Measurements from ENCODE around the gene RTN1. TPM values are rescaled to one million over a fixed set of nuclear protein-coding genes. Genes with fewer than 3 reads are reported as not detected.

The RTN1 gene
- polyA plus RNA-seq, 1 donor from 2014 or later, result 0.24 TPM

DNA sequence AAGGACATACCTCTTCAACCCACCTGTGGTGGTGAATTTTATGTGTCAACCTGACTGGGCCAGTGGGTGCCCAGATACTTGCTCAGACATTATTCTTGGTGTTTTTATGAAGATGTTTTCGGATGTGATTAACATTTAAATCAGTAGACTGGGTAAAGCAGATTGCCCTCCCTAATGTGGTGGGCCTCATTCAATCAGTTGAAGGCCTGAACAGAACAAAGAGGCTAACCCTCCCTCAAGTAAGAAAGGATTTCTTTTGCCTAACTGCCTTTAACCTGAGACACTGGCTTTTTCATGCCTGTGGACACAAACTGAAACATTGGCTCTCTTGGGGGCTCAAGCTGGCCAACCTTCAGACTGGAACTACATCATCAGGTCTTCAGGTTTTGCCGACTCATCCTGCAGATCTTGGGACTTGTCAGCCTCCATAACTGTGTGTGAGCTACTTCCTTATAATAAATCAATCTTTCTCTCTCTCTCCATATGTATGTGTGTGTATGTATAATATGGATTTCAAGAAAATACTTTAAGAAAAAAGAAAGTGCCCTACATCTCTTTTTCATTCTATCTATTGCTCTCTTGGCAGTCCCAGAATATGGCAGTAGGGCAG lies 39.4 kb downstream of the RTN1 start:
- H3K4me3 Mint-ChIP-seq, result no peak overlapping the region

DNA sequence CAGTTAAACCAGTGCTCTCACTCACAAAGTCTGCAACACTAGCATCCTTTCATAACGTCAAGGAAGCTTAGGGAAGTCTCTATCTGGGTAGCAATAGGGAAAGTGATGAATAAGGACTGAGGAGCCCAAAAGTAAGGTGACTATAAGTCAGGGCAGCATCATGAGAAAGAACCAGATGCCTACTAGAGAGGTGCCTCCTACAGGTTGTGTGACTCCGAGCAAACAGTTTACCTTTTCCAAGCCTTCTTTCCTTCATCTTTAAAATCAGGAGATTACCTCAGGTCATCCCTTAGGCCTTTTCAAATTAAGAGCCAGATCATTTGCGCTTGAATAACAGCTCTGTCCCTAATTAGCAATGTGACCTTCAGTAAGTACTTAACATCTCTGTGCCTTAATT lies 40.2 kb downstream of the RTN1 start:
- Mint-ChIP-seq H3K4me3 (no peak overlapping the region), H3K27ac (no peak overlapping the region), H3K4me1 (no peaks in the 10 kb centered on the region), H3K27me3 (peaks cover 9% of the 10 kb centered on the region), H3K36me3 (no peaks in the 10 kb centered on the region), H3K9me3 (no peaks in the 10 kb centered on the region)

More for the DNA sequence above, 39.4 kb downstream of the RTN1 start:
- Mint-ChIP-seq H3K27me3 (peaks cover 8% of the 10 kb centered on the region), H3K9me3 (no peaks in the 10 kb centered on the region), H3K36me3 (no peaks in the 10 kb centered on the region), H3K4me1 (no peaks in the 10 kb centered on the region), H3K27ac (no peak overlapping the region)

DNA sequence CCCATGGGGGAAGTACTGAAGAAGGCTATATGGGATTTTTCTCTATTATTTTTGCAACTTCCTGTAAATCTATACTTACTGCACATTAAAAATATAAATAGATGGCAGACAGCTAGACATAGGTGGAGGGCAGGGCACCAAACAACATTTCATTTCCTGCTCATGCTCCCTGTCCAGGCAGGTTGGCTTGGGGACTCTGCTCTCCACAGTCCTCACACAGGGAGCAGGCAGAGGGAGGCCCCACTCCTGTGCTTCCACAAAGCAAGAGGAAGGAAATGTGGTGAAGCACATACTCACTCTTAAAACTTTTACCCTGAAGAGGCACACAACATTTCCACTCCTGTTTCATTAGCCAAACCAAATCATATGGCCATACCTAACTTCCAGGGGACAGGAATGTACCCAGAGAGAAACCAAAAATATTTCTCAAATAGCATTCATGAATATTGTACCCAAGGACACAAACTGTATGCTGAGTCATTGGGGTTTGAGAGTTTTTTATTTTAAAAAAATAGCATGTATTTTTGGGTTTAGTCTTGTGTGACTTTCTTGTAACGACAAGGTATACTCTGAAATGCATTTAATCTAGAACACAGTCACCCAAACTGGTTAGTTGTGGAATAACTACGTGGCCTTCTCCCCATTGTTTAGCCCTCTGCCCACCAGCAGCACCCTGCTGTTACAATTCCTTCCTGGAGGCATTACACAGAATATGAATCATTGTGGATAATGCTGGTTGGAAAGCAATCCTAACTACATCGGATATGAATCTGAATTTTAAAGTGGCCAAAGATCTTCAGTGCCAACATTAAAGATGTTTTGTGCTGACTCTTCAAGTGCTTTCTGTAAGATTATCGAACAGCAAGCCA lies 40.9 kb downstream of the RTN1 start:
- H3K36me3 Mint-ChIP-seq, result no peaks in the 10 kb centered on the region
- no peaks in the 10 kb centered on the region for H3K9me3 Mint-ChIP-seq
- H3K27me3 Mint-ChIP-seq, result peaks cover 10% of the 10 kb centered on the region
- H3K4me1 Mint-ChIP-seq, result no peaks in the 10 kb centered on the region
- no peak overlapping the region for H3K27ac Mint-ChIP-seq
- H3K4me3 Mint-ChIP-seq, result no peak overlapping the region

DNA sequence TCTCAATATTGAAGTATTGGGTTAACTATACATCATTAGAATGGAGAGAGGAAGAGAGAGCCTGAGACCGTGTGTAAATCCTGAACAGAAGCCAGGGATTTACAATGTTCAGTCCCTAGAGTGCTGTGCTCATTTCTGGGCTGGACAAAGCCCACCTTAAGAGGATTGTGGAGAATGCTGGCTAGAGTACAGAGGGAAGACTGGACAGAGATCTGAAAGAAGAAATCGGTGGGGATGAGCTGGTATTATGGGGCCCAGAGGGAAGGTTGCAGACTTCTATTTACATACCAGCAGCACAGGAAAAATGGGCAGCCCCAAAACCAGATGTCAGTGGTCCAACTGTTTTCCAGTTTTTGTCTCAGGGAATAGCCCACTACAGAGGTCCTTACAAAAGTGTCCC lies 42.3 kb downstream of the RTN1 start:
- no peak overlapping the region for H3K4me3 Mint-ChIP-seq
- H3K27ac Mint-ChIP-seq, result no peak overlapping the region
- no peaks in the 10 kb centered on the region for H3K4me1 Mint-ChIP-seq
- H3K27me3 Mint-ChIP-seq, result peaks cover 9% of the 10 kb centered on the region
- no peaks in the 10 kb centered on the region for H3K36me3 Mint-ChIP-seq
- H3K9me3 Mint-ChIP-seq, result no peaks in the 10 kb centered on the region

DNA sequence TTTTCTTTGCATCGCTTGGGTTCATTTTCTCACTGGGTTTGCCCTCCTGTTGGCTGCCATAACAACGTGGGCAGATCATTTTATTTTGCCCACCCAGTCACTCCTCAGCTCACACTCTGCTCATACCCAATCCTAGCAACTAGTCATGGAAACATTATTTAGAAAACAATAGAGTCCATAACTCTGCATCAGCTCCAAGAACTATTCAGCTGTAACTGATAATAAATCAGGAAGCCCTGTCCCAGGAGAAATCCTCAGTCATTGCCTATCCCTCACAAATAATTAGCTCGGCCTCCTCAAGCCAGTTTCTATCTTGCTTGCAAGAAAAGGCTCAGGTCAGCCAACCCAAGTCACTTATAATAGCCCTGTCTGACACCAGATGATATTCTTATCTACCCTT lies 43.2 kb downstream of the RTN1 start:
- Mint-ChIP-seq H3K27me3 (peaks cover 9% of the 10 kb centered on the region), H3K4me3 (no peak overlapping the region), H3K4me1 (no peaks in the 10 kb centered on the region), H3K9me3 (no peaks in the 10 kb centered on the region), H3K36me3 (no peaks in the 10 kb centered on the region), H3K27ac (no peak overlapping the region)

DNA sequence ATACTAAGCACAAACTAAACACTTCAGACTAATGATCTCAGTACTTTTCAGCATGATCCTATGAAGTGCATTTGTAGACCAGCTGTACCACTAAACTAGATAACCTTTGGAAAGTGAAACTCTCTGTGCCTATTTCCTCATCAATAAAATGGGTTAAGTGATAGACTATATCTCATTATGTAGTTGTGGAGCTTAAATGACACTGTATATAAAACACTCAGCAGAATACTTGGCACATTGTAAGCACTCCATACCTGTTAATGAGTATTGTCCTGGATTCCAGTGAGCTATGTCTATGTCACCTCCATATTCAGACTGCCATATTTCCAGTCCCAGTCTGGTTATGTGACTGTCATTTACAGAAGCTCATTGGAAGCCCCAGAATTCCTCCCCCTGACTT lies 44.4 kb downstream of the RTN1 start:
- Mint-ChIP-seq H3K4me3 (no peak overlapping the region), H3K27ac (no peak overlapping the region)

DNA sequence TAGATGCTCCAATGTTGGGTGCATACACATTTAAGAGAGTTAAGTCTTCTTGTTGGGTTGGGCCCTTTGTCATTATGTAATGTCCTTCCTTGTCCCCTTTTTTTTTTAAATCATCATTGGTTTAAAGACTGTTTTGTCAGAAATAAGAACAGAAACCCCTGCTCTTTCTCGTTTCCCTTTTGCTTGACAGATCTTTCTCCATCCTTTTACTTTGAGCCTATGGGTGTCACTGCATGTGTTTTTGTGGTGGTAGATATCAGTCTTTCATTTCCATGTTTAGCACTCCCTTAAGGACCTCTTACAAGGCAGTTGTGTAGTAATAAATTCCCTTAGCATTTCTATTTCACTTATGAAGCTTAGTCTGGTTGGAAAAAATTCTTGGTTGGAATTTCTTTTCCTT lies 47.4 kb downstream of the RTN1 start:
- Mint-ChIP-seq H3K27me3 (peaks cover 6% of the 10 kb centered on the region), H3K4me3 (no peak overlapping the region), H3K36me3 (no peaks in the 10 kb centered on the region), H3K27ac (no peak overlapping the region), H3K9me3 (peaks cover 0 to 2% (median 0%) of the 10 kb centered on the region in 3 donors), H3K4me1 (no peaks in the 10 kb centered on the region)

More for the DNA sequence above, 44.4 kb downstream of the RTN1 start:
- Mint-ChIP-seq H3K9me3 (peaks cover 0 to under 1% (median 0%) of the 10 kb centered on the region in 3 donors), H3K27me3 (peaks cover 9% of the 10 kb centered on the region), H3K36me3 (no peaks in the 10 kb centered on the region), H3K4me1 (no peaks in the 10 kb centered on the region)

DNA sequence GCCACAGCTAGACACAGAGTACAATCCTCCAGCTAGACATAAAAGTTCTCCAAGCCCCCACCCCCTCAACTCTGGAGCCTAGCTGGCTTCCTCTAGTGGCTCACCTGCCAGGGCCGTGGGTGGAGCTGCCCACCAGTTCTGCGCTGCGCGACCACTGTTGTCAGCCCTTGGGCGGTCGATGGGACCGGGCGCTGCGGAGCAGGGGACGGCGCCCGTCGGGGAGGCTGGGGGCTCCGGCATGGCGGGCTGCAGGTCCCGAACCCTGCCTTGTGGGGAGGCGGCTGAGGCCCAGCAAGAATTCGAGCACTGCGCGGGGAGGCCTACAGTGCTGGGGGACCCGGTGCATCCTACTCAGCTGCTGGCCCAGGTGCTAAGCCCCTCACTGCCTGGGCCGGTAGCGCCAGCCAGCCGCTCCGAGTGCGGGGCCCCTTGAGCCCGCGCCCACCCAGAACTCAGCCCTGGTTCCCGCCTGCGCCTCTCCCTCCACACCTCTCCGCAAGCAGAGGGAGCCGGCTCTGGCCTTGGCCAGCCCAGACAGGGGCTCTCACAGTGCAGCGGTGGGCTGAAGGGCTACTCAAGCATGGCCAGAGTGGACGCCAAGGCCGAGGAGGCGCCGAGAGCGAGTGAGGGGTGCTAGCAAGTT lies 51.0 kb downstream of the RTN1 start:
- Mint-ChIP-seq H3K4me3 (no peak overlapping the region), H3K27ac (no peak overlapping the region), H3K27me3 (no peaks in the 10 kb centered on the region), H3K4me1 (no peaks in the 10 kb centered on the region), H3K9me3 (peaks cover 0 to 2% (median 0%) of the 10 kb centered on the region in 3 donors), H3K36me3 (no peaks in the 10 kb centered on the region)

DNA sequence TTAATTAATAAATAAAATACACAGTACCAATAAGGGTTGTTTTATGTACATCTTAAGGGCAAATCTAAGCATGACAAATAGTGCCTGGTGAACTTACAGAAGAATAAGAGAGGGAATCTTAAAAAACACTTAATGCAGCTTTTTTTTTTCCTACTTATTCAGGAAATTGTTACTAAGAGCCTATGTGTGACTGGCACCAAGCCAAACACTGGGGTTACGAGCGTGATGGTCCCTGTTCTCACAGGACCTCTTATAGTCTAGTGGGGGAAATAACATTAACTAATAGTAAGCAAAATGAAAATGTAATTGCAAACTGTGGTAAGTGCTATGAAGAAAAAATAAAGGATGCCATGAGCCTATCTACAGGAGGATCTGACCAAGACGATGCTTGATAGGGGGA lies 53.6 kb downstream of the RTN1 start:
- no peaks in the 10 kb centered on the region for H3K36me3 Mint-ChIP-seq
- no peaks in the 10 kb centered on the region for H3K27me3 Mint-ChIP-seq
- H3K9me3 Mint-ChIP-seq, result peaks cover 0 to 2% (median 0%) of the 10 kb centered on the region in 3 donors
- H3K4me3 Mint-ChIP-seq, result no peak overlapping the region
- no peaks in the 10 kb centered on the region for H3K4me1 Mint-ChIP-seq
- no peak overlapping the region for H3K27ac Mint-ChIP-seq

DNA sequence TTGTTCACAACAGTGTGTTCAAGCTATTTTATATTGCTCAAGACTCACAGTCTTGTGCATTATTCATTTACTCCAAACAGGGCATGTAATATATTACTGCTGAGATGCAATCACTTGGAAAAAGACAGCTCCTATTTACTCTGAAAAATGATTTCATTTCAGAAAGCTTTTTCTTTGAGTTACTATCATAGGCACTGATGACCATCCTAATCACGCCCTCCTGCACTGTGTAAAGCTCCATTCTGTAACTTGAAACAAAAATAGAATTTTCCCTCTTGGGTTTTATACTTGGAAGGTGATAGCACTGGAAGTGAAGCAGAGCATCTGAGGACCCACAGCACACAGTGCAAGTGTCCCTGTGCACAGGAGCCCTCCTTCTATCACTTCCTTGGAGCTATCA lies 55.6 kb downstream of the RTN1 start:
- H3K9me3 Mint-ChIP-seq, result no peaks in the 10 kb centered on the region
- no peak overlapping the region for H3K4me3 Mint-ChIP-seq
- no peaks in the 10 kb centered on the region for H3K36me3 Mint-ChIP-seq
- H3K27ac Mint-ChIP-seq, result no peak overlapping the region
- H3K27me3 Mint-ChIP-seq, result no peaks in the 10 kb centered on the region
- no peaks in the 10 kb centered on the region for H3K4me1 Mint-ChIP-seq

DNA sequence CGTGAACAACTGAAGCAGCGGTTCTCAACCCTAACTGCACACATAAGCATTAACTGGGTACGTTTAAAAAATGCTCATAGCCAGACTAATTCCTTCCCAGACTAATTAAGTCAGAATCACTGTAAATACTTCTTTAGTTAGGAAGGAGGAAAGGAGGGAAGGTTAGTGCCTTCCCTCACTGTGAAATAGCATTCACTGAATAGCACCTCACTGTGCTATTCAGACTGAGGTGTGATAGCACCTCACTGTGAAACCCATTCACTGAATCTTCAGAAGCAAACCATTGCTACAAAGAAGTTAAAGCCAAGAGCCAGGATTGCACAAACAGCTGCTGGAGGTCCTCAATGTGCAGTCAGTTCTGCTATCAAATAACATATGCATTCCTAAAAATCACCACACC lies 58.8 kb downstream of the RTN1 start:
- H3K9me3 Mint-ChIP-seq, result peaks cover 0 to 2% (median 0%) of the 10 kb centered on the region in 3 donors
- no peaks in the 10 kb centered on the region for H3K4me1 Mint-ChIP-seq
- H3K4me3 Mint-ChIP-seq, result no peak overlapping the region
- peaks cover 3% of the 10 kb centered on the region for H3K27me3 Mint-ChIP-seq
- H3K27ac Mint-ChIP-seq, result no peak overlapping the region
- H3K36me3 Mint-ChIP-seq, result no peaks in the 10 kb centered on the region

DNA sequence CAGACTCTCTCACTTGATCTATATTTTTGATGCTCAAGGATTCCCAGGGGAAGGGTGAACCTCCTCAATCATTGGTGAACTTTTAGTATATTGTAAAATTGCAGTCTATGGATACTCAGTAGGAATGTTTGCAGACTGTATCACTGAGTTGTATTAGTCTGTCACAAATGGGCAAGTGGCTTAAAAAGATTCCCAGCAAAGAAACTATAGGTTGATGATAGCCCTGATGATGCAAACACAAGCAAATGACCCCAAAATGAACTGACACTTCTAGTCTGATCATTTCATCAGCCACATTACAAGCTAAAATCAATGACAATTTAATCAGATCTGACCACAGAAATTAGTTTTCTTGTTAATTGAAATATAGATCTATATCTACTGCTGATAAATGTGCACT lies 59.5 kb downstream of the RTN1 start:
- Mint-ChIP-seq H3K9me3 (peaks cover 0 to 6% (median 0%) of the 10 kb centered on the region in 3 donors), H3K36me3 (no peaks in the 10 kb centered on the region), H3K27me3 (peaks cover 3% of the 10 kb centered on the region), H3K4me1 (no peaks in the 10 kb centered on the region), H3K27ac (no peak overlapping the region), H3K4me3 (no peak overlapping the region)

DNA sequence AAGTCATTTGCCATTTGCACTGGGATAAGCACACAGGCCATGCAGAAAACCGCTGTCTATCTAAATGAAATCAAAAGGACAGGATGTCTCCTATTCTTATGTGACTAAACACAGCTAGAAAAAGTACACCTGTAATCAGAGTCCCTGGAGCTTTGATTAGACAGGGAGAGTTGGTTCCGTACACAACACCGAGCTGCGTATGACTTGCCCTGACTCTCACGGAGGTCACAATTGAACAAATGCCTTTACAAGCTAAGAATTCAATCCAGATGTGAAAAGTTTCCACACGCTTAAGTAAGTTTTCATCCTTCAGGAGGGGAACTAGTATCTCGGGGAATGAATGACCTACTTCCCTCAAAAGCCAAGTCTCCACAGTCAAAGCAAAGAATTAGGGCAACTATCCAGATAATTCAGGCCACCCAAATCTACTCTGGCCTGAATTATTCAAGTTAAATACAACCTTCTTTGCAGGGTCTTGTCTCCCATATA lies 67.5 kb downstream of the RTN1 start:
- no peaks in the 10 kb centered on the region for H3K36me3 Mint-ChIP-seq
- H3K4me1 Mint-ChIP-seq, result no peaks in the 10 kb centered on the region
- H3K27me3 Mint-ChIP-seq, result peaks cover 4% of the 10 kb centered on the region
- peaks cover 0 to 6% (median 0%) of the 10 kb centered on the region in 3 donors for H3K9me3 Mint-ChIP-seq
- H3K4me3 Mint-ChIP-seq, result no peak overlapping the region
- H3K27ac Mint-ChIP-seq, result no peak overlapping the region

DNA sequence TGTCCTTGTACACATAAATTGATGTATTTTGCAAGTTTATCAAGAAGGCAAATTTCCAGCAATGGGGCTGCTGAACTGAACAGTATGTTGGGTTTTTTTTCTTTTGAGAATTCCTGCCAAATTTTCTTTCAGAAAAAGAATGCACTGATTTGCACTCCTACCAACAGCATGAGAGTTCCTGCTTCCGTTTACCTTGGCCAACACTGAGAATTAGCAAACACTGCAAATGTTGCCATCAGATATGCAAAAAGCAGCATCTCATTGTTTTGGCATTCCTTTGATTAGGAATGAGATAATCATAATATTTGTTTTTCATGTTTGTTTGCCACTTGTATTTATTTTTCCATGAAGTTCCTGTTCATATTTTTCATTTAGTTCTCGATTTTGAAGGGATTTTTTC lies 82.4 kb downstream of the RTN1 start:
- H3K27me3 Mint-ChIP-seq, result no peaks in the 10 kb centered on the region
- H3K9me3 Mint-ChIP-seq, result no peaks in the 10 kb centered on the region
- no peaks in the 10 kb centered on the region for H3K36me3 Mint-ChIP-seq
- H3K27ac Mint-ChIP-seq, result no peak overlapping the region
- no peaks in the 10 kb centered on the region for H3K4me1 Mint-ChIP-seq
- no peak overlapping the region for H3K4me3 Mint-ChIP-seq

DNA sequence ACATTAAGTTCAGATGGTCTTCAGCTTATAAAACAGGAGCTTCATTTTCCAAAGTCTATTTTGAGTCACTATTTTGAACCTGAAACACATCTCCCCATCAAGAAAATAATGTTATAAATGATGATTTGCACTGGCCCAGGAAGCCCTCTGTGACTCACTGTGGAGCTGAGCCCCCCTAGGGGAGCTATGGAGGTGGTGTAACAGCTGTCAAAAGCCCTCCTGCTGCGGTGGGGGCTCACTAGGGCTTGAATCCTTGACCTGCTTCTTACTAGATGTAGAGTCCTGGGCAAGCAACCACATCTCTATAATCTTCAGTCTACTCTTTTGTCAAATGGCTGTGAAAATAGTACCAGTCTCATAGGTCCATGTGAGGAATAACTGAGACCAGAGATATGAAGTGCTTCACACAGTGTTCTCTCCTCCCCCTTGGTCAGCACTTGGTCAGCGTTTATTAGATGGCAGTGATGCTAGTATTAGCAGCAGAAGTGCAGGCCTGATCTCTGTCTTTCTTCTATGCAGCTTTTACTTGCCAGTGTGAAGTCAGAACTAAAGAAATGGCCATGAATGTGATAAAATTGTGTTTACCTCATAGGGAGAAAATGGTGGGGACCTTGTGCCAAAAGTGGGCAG lies 83.4 kb downstream of the RTN1 start:
- Mint-ChIP-seq H3K4me1 (no peaks in the 10 kb centered on the region), H3K4me3 (no peak overlapping the region), H3K9me3 (no peaks in the 10 kb centered on the region), H3K27me3 (no peaks in the 10 kb centered on the region), H3K27ac (no peak overlapping the region), H3K36me3 (no peaks in the 10 kb centered on the region)

Data from IgD-negative memory B cell (primary cell).